AML-193 (cell line): ENCODE measurements around the gene PSMG4.
"Not testable (repeated sequence)": the region's sequence is repeated elsewhere in the genome, so short reads cannot be mapped to it uniquely, and the experiment has no call there.

ENCODE experiments used
- DNase-seq, 2 experiments: peaks; one replicate each; lab custom pipeline; 2025; lab: John Stamatoyannopoulos, UW

The PSMG4 gene

DNA sequence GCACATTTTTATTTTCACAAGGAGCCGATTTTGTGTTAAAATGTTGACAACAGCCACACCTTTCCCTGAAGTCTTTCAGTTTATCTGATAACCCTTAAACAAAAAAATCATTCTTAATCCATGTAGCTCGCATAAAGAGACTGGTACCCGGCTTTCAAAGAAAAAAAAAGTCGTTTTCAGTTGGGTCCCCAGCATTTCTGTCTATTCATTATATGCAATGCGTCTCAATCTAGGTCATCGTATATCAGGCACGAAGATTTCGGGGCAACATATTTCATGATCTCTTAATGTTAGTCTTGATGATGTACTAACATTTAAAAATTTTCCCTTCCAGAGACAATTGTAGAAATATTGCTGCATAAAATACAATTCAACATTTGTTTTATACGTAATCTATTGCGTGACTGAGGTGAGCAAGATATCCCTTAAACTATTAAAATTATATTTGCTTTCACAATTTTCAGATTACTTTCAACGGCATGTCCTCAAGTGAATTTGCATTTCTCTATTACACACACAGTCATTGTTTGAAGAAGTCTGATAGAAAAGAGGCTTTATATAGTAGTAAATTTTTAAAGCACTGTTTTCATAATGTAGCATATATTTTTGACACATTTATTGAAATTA, 28.4 kb upstream of the PSMG4 start:
- DNase-seq = no peak

DNA sequence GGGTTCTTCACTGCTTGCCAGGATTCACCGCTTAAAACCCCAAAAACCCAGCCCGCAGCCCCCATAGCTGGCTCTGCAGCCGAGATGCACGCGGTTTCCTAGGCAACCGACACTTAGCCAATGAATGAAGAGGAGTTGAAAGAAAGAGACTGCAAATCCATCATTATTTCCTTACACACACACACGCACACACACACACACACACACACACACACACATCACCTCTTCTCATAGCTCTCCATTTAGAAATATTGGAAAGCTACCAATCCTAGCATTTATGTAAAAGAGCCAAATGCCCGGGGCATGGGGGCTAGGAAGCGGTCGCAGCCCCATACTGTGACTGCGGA, 27.9 kb upstream of the PSMG4 start:
- DNase-seq = no peak

DNA sequence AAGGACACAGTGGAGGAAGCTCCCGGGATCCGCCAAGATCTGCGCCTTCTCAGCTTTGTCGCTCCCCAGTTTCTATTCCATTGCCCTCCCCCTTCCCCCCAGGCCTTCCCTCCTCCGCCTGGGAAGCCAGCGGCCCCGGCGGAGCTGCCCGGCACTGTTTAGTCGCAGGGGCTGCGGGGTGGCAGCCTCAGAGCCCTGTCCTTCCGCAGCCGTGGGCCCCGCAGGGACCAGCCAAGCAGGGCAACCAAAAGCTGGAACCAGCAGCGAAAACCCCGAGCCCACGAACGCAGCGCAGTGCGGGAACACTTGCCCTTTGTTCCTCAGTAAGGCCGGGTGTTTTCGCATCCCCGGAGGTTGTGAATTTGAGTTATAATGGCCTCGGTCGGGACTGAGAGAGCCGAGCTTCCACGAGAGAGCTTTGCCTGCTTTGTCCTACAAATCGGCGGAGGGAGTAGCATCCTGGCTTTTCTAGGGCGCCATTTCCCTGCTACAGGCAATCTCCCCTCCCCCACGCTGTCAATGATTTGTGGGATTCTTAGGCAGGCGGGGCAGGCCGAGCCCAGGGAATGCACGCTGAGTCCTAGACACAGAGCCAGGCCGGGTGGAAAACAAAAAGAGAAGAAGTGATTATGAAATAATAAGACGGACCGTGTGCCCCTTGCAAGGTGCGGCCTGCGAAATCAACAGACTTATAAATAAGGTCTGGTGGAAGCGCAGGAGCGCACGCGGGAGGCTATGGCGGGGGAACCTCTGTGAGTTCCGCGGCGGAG, 27.3 kb upstream of the PSMG4 start:
- DNase-seq = no peak

DNA sequence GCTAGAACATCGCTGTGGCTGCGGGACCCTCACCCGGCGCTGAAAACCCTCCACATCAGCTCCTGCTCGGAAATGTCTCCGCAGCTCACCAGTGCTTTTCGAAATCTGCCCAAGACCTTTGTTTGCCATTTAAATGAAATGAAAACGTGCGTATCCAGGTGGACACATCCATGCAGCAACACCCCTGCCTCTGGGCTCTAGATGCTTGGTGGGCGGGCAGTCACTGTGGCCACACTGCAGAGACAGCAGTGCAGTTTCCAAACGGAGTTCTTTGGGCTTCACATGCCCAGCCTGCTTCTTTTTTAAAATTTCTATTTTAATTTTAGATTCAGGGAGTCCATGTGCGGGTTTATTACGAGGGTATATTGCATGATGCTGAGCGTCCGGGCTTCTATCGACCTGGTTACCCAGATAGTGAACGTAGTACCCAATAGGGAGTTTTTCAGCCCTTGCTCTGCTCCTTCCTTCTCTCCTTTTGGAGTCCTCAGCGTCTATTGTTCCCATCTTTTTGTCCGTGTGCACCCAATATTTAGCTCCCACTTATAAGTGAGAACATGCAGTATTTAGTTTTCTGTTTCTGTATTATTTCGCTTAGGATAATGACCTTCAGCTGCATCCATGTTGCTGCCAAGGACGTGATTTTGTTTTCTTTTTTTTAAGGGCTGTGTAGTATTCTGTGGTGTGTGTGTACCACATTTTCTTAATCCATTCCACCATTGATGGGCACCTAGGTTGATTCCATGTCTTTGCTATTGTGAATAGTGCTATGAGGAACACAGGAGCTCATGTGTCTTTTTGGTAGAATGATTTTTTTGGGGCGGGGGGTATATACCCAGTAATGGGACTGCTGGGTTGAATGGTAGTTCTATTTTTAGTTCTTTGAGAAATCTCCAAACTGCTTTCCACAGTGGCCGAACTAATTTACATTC, 26.5 kb upstream of the PSMG4 start:
- DNase-seq = no peak

DNA sequence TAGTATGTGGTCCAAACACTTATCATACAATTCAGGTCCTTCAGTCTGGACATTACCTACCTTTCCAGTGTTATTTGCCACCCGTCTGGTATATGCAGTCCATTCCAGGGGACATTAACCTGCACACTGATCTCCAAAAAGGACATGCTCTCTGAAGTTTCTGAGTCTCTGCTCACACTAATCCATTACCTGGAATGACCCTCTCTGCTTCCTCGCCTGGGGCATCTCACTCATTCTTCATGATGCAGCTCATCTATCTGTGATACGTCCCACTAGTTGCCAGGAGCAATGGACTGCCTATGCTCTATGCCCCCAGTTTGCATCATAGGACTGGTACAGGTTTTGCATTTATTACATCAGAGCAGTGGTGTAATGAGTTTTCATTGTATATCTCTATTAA, 25.4 kb upstream of the PSMG4 start:
- no peak for DNase-seq

DNA sequence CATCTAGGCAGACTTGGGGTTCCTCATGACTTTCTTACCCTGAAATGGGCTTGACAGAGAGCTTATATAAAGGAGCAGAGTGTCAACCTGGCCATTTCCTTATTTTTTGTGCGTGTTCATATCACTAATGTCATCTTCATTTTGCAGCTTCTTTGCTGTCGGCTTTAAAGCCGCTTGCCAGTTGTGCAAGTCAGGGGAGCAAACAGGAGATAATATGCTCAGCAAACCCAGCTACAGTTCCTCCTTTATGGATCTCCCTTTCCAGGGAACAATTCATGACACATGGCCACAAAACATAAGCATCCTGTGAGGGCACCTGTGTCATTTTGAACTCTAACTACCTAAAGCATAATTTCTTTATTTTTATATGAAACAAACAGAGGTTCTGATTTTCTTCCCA, 24.8 kb upstream of the PSMG4 start:
- no peak for DNase-seq

DNA sequence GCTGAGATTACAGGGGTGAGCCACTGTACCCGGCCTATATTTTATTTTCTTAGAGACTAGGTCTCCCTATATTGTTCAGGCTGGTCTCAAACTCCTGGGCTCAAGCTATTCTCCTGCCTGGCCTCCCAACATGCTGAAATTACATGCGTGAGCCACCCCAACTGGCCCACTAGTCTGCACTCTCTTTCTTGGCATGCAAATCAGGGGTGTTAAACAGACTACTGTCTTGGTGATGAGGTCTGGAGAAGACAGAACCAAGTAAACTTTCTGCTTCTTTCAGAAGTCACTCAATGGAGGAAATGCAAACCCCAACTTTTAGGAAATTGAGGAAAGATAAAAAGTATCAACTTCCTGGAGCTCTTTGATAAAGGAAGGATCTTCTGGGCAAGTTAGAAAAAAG, 23.3 kb upstream of the PSMG4 start:
- DNase-seq = no peak

DNA sequence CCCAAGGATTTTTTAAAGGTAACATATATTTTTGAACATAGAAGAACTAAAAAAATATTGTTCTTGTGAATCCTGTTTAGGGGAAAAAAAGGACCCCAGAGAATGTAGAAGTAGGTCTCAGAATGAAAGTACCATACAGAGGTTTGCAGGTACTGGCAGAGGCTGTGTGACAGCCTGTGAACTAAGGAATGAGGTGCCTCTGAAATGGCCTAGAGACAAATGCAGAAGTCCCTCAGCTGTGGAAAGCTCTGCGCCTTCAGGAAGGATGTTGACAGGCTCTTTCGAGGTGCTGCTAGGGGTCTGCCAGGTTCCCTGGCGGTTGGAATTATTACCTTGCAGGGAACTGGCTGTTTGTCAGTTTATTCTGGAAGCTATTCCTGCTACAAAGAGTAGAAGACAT, 22.7 kb upstream of the PSMG4 start:
- no peak for DNase-seq

DNA sequence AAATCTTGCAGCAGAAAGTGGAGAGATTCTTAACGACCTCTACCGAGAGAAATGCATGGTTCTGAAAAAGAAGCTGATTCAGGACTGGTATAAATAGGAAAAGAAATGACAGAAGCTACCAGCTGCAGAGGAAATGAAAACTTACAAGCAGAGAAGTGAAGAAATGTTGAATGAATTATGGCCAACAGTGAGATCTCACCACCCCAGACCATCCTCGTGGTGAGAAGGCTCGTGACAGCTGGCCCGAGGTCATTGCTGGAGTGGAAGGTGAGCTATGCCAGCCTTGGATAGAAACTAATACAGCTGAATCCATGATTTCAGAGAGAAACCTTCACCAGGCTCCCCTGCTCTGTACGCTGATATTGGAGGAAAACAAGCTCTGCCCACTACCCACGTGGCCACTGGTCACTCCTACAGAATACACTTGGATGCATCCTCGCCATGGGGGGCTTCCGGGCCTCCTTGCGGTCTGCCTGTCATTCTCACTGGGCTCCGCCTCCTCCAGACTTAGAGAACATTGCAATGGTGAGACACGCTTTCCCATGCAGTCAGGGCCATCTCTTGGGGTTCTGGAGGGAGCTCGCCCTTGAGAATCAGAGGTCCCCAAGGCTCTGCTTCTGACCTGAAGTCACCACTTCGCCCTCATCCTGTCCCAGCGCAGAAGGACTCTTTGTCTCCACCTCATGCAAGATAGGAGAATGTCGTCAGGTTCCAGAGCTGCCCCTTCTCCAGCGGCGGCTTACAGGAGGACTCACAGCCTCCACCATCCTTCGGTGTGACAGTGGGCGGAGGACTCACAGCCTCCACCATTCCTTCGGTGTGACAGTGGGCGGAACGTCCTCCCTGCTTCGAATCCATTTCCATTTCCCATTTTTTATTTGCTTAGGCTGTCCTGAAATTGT, 20.7 kb upstream of the PSMG4 start:
- no peak for DNase-seq

DNA sequence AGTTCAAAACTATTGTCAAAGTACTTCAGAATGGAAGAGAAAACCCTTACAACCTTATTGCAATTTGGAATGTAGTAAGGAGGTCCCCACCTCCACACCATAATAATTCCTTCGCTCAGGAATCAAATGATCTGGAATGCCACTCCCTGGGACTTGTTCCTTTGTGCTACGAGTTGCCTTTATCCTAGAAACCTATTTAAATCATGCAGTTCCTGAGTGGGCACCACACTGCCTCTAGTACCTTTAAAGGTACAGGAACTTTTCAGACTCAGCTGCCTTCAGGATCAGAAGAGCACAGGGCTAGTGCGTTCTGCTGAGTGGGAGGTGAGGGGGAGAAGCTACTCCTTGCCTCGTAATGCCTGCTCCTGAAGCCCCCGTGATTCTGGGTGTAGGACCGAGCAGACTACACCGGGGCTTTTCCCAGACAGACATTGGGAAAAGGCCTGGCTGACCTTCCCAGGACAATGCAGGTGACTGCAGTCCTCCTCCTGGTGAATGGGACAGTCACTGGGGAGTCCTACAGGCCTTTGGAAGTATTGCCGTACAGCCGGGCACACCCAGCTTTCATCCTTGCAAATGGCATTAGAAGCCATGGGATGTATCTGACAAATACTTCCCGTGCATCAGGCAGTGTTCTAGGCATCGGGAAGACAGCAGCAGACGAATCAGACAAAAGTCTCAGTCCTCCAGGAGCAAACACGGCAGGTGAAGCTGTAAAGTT, 19.5 kb upstream of the PSMG4 start:
- no peak for DNase-seq

DNA sequence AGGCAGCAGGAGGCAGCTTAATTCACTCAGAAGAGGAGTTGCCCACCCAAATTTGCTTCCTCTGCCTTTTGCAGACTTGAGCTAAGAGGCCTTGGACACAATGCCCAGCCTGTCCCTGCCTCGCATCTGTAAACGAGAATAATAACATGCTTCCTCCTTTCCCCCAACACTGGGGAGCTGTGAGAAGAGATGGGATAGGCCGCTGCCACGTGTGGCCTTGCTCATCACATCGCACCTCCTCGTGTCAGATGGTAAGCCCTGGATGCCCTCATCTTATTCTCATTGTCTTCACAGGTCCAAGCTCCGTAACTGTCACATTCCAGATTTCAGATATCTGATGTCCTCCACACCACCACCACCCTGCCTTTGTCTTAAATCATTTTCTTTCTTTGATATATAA, 18.2 kb upstream of the PSMG4 start:
- DNase-seq = no peak

DNA sequence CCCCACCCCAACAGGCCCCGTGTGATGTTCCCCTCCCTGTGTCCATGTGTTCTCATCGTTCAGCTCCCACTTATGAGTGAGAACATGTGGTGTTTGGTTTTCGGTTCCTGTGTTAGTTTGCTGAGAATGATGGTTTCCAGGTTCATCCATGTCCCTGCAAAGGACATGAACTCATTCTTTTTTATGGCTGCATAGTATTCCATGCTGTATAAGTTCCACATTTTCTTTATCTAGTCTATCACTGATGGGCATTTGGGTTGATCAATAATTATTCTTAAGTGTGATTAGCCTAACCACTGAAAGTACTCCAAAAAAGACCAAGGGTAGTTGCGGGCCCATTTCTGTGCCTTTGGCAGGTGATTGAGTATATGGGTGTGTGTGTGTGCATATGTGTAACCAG, 17.0 kb upstream of the PSMG4 start:
- DNase-seq = not testable (repeated sequence)

DNA sequence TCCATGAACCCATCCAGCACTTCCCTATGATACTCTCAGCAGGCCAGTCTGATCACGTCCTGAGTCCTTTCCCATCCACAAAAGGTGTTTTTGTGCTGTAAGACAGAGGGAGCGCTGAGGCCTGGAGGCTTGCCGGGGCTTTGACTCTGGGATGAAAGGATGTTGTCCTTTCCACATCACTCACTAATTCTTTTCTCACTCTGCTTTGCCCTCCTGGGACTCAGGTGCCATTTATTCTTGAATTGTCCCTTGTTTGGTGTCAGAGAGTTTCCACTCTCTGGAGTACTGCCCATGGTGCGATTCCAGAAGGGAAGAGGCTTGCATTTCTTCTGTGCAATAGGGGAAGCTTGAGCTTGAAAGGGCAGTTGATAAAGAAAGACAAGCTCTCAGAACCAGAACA, 16.0 kb upstream of the PSMG4 start:
- DNase-seq = no peak

DNA sequence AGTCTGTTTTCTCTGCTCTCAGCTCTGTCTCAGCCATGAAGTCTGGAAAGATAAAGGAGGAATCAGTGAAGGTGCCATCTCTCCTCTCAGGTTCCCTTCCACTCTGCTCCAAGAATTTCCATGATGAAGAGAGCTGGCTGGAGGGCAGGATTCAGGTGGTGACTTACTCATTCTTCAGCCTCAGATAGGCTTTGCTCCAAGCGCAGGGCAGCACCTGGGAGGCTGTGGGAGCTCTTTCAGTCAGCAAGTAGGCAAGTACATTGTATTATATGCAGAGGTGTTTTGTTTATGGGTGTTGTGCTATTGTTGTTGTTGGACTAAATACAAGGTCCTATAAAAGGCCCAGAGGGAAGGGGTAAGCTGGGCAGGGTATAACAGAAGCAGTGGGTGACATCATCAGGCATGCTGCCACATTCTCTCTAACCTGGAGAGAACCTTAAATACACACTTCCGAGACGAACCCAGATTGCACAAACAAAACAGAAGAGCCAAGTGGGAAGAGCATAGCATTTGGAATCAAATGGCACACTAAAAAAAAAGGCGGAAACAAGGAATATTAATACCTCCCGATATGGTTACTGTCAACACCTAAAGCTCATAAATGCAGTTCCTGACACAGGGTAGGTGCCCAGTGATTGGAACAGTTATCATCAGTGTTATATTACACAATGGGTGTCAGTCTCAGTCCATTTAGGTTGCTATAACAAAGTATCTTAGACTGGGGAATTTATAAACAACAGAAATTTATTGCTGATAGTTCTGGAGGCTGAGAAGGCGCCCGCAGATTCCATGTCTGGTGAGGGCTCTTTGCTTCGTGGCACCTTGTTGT, 14.5 kb upstream of the PSMG4 start:
- DNase-seq = no peak

DNA sequence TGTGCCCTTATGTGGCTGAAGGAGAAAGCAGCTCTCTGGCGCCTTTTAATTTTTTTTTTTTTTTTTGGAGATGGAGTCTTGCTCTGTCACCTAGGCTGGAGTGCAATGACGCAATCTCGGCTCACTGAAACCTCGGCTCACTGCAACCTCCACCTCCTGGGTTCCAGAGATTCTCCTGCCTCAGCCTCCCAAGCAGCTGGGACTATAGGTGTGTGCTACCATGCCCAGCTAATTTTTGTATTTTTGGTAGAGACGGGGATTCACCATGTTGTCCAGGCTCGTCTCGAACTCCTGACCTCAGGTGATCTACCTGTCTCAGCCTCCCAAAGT, 13.9 kb upstream of the PSMG4 start:
- DNase-seq = not testable (repeated sequence)

DNA sequence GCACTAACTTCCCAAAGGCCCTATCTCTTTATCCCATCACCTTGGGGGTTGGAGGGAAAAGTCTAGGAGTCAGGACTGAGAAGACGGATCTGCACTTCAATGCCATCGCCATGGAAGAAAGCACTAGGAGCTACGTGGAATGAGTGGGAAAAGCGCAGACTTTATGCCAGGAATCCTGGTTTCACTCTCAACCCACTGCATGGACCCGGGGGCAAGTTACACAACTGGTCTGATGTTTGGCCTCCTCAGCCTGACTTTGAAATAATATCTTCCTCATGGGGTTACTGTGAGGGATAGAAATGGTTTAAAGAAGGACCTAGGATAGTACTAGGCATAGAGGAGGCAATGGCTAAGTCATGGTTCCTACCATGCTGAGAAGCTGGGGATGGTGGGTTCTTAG, 13.5 kb upstream of the PSMG4 start:
- no peak for DNase-seq

DNA sequence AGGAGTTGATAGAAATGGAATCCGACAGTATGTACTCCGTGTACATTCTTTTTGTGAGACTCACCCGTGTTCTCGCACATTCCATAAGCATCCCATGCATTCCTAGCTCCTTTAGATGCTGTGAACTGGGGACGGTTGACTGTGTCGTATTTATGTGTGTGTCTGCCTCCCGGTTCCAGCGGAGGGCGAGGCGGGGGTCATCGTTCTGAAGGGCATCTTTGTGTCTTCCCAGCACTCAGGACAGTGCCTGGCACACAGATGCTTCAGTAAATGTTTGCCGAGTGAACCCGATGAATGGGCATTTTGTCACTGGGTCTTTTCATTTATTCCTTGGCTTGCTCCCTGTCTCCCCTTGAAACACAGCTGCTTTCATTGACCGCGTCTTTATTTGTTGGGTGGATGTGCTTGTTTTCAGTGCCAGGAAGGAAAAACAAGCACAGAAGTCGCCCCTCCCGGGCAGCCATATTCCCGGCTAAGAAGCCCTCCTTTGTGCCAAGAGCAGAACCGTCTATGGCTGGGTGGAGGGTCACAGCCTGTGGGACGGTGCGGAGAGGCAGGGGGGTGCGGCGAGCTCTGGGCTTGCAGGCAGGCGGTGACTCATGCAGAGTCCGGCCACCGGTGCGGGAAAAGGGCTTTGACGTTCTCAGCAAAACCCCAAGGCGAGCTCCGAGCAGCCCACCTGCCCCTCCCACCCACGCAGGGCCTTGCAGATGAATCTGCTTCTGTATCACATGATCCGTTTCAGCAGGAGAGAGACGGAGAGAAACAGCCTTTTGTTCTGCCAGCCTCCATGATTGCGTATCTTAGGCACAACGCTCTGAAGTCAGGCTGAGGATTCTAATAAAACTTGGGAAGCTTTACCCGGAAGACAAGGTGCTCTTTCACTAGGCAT, 11.2 kb upstream of the PSMG4 start:
- DNase-seq = no peak

DNA sequence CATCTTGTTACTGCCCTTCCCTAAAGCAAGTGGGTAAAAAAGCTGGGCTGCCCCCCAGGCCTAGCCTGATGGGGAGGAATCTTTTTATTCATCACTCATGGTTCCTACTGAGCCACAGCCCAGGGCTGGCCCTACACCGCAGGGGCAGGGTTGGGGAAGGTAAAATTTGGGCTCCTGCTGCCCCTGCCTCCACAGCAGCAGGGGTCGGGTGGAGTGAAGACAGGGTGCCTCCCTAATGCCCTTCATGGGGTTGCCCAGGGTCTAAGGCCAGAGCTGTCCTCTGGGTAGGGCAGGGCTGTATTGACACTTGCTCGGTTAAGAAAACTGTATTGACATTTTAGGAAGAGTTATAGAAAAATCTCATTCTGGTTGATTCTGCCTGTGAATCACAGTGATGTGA, 8.9 kb upstream of the PSMG4 start:
- DNase-seq = no peak

DNA sequence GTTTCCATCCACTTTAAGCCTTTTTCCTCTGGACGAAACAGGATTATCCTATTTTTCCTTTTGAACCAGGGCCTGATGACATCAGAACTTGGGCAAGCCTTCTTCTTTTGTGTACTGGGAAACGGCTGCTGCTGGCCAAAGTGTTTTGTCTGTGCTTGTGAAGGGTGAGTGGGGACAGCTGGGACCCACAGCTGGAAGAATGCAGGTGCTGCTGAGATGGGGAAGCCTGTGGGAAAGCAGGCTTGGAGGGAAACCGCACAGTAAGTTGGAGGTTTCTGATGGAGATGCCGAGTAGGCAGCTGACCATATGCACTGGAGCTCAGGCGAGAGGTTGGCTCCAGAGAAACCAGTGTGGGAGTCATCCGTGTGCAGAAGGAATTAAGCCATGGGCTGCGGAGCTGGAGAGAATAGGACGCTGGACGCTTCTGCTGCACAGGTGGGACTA, 8.5 kb upstream of the PSMG4 start:
- no peak for DNase-seq
